Measurements from ENCODE around the gene MIEF1.
A peak's percentile ranks its signal among the peaks of the same experiment; 100 is the strongest.

MIEF1 gene

DNA sequence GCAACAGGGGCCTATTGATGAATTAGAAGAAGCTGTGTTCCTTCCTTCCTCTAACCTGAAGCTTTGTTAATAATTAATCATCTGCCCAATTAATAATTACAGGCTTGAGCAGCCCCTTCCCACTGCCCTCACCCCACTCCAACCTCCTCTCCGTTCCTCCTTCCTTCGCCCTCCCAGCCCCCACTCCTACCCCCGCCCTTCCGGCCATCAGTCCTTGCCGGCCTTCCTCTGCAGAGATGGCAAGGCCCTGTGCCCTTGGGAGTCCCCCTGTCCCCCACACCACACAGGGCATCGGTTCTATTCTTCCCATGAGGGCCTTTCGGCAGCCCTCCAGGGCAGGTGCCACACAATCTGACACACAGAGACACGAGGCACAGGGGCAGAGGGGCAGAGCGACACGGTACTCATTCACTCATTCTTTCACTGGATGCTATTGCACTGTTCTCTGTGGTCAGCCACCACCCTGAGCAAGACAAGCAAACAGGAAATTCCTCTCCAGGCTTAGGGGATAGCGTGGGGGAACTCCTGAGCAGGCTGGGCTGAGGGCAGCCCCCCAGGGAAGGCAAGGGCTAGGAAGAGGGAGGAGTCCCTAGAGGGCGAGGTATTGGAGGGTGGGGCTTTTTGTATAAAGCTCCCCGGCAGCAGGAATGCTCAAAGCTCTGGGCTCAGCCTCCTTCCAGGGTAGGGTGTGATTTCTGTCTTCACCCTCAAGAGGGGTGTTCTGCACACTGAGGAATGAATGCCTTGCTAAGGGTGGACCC lies 30.5 kb upstream of the MIEF1 start:
- no peak for DNase-seq

DNA sequence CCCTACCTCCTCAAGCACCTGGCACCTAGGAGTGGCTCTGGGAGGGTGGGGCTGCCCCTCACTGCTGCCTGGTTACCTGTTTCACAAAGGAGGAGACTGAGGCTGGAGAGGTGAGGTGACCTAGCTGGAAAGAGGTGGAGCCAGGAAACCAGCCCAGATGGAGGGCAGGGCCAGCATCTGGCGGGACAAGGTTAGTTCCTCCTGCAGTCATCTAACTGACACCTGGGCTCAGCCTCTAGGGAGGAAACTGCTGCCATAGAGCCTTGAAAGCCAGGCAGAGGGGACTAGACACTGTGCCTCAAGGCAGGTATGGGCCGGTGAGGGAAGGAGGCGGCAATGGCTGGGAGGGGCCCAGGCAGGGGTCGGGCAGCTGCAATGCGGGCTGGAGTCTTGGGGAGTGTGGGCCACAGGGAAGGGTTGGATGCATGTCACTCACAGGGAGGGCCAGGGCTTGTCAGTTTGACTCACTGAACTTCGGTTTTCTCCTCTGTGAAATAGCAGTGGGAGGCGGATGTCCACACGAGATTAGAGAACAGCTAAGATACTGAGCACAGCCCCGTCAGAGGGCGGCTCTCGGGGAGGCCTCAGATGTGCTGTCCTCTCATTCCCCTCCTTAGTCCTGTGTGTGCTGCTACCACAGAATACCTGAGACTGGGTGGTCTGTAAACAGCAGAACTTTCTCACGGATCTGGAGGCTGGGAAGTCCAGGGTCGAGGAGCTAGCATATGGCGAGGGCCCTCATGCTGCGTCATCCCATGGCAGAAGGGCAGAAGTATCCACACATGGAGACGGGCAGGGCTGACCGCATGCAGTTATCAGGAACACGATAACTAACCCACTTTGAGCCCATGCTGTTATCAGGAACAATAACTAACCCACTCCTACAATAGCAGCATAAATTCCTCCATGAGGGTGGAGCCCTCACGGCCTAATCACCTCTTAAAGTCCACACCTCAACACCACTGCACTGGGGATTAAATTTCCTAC lies 29.2 kb upstream of the MIEF1 start:
- peak; percentile 78 for DNase-seq

DNA sequence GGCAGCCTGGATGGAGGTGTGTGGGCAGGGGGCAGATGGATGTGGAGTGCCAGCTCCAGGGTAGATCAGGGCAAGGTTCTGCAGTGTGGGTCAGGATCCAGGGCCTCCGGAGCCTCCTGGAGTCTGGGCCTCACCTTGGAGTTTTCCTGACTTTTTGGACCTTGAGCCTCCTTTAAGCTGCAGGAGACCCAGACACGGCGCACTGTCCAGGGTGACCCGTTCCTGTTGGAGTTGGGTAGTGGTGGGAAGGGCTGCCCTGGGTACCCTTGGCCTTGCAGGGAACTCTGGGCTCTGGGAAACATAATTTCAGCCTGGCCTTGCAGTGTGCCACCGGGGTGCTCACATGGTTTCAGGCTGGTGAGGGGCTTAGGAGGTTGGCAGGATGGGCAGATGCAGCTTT lies 28.2 kb upstream of the MIEF1 start:
- no peak for DNase-seq

DNA sequence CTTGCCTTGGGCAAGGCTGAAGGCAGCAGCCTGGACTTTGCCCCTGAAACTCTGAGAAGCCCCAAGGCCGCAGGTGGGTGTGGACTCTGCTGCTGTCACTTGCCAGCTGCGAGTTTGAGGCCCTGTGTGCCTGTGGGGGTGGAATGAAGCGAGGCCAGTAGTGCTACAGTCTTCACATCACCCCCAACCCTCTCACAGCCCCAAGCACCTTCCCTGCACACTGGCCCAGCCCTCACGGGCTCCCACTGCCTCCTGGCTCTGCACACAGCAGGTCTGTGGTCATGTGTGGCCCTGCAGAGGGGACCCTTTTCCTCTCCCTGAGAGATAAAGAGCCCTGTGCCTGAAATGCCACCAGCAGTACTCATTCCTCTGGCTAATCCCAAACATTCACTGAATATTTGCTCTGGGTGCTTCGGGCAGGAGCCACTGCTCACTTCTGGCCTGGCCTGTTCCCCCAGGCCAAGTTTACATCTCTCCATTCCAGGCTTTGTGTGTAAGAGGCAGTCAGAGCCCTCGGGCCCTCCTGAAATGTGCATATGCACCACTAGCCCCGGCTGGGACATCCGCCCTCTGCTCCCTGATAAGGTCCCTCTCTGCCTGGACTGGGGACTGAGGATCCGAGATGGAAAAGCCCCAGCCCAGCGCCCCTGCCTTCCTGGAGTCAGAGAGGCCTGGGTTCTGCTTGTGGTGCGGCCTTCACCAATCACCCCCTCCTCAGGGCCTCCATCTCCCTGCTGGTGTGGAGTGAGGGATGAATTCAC lies 27.6 kb upstream of the MIEF1 start:
- no peak for DNase-seq

DNA sequence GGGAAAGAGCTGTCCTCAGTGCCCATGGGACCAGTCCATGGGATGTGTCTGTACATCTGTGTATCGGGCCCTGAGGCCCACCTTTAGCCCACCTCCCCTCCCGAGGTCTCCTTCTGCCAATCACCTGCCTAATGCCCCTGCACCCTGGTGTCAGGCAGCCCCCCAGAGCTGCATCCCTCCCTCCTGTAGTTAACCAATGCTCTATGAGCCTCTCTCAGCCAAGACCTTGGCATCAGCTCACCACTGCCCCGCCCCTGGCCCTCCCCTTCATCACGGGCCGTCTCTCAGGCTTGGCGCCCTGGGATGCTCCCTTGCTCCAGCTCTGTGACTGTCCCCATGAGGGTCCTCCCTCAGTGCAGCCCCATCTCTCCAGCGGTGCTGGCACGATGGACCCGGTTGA lies 26.8 kb upstream of the MIEF1 start:
- no peak for DNase-seq

DNA sequence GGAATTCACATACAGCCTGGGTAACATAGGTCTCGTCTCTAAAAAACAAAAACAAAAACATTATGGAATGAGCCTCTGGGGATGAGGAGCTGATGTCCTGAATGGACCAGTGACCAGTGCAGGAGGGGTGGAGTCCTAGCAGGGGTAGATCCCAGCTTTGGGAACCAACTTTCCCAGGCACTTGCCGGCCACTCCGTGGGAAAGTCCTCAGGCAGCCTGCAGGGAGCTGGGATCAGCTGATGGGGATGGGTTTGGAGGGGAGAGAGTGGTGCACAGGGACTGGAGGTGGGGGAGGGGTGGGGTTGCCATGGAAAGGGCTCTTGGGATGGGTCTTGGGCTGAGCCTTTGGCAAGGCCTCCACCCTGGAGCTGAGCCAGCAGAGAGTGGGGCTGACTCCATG lies 26.2 kb upstream of the MIEF1 start:
- no peak for DNase-seq

DNA sequence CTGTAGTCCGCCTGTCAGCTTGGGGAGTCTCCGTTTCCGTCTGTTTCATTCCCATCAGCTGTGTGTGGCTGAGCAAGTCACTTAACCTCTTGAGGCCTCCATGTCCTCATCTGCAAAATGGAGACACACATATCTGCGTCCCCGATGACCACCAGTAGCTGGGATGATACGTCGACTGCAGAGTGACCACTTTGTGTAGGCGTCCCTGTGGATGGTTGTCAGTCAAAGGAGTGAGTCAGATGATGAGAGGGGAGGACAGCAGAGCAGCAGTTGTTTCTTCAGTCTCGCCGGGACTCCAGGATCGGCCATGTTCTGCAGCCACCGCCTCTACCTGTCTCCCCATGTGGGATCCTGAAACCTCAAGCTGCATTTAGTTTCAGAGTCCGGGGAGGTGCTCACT lies 25.4 kb upstream of the MIEF1 start:
- DNase-seq = no peak

DNA sequence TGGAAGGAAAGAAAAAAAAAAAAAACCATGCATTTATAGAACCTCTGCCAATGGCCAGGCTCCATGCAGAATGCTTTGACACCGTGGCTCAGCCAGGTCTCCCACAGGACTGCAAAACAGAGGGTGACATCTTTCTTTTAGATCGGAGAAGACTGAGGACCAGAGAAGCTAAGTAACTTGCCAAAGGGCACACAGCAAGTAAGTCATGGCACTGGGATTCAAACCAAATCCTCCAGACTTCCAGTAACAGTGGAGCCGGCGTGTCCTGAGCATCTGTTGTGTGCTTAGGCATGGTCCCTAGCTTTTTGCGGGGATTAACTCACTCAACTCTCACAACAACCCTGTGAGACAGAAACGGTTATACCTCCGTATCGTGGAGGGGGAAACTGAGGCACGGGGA lies 24.5 kb upstream of the MIEF1 start:
- DNase-seq = no peak

DNA sequence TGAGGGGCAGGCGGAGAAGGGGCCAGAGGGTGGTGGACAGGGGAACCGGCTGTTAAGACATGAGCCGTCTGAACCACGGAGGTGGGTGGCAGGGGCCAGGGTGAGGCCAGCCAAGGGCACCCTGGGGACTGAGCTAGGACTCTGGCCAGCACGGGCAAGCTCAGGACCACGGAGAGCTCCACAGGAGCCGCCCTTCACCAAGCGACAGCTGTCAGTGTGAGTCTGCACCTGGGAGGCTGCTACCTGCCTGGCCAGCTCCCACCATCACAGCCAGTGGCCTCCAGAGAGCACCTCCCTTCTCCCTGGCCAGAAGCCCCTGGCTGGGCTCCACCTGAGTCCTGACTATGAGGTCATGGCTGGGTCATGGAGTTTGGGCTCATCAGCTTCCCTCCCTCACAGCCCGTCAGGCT lies 23.6 kb upstream of the MIEF1 start:
- DNase-seq = peak; percentile 63

DNA sequence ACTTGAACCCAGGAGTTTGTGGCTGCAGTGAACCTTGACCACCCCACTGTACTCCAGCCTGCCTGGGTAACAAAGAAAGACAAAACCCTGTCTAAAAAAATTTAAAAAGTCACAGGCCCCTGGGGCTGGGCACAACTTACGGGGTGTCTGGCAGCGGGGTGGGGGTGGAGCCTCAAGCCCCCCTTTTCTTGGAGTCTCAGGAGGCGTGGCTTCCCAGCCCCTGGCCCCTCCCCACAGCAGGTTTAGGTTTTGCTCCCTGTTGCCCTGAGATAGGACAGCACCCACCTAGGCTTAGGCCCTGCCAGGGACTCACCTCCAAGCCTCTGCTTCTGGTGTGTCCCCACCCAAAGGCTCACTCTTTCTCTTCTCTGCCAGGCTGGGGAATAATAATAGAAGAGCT lies 22.8 kb upstream of the MIEF1 start:
- DNase-seq = no peak

DNA sequence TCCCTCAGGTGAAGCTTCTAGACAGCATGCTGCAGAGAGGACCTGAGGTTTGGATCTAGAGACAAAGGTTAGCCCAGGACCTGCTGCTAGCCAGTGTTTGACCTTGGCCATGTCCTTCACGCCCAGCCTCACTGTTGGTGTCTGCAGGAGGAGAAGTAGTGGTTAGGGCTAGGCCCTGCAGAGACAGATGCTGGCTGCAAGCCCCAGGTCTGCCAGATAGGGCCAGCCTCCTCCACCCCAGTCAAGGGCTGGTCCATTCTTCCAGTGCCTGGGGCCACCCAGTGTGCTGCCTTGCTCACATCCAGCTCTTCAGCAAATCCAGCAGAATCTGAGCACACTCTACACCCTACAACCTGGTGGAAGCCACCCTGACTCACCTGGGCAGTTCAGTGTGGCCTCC lies 21.5 kb upstream of the MIEF1 start:
- DNase-seq = no peak

DNA sequence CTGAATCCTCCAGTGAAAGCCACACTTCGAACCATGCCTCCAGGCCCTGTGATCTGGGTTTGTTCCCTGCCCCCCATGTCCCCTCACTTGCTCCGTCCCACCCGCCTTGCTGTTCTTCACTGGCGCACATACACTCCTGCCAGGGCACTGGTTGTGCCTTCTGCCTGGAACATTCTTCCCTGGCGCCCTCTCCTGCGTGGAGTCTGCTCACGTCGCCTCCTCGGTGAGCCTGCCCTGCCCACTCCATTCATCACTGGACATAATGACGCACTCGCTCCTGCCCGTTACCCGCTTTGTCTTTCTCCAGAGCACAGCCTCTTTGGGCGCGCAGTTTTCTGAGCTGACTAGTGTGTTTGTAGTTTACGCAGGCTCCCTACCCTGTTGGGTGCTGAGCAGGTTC lies 21.0 kb upstream of the MIEF1 start:
- DNase-seq = no peak

DNA sequence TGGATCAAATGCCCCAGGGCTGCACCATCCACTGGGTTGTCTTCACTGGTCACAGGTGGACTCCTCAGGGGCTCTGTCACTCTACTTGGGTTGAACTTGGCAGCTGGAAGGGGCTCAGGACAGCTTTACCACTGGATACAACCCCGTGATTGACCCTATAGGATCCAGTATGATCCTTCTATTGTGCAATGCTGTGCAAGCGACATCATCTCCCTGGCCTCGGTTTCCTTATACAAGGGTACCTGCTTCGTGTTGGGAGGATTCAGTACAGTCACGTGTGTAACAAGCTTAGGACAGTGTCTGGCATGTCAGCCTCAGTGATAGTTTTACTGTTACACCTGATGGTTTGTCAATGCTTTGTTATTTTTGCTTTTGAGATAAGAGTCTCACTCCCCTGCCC lies 20.5 kb upstream of the MIEF1 start:
- no peak for DNase-seq

DNA sequence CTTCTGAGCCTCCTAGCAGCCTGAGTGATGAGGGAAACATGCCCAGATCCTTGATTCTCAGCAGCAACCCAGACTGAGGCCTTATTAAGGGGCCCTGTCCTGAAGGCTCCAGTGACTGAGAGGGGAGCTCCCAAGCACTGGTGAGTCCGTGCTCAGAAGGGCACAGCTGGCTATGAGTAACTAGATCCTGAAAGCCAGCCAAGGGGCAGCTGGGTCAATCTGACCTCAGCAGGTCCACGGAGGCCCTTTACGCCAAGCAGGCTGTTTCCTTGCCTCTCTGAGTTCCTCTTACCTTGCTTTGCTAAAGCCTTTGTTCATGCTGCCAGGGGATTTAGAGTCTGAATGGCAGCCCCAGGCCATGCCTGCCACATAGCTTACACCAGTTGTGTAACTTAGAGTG lies 19.3 kb upstream of the MIEF1 start:
- peak; percentile 30 for DNase-seq

DNA sequence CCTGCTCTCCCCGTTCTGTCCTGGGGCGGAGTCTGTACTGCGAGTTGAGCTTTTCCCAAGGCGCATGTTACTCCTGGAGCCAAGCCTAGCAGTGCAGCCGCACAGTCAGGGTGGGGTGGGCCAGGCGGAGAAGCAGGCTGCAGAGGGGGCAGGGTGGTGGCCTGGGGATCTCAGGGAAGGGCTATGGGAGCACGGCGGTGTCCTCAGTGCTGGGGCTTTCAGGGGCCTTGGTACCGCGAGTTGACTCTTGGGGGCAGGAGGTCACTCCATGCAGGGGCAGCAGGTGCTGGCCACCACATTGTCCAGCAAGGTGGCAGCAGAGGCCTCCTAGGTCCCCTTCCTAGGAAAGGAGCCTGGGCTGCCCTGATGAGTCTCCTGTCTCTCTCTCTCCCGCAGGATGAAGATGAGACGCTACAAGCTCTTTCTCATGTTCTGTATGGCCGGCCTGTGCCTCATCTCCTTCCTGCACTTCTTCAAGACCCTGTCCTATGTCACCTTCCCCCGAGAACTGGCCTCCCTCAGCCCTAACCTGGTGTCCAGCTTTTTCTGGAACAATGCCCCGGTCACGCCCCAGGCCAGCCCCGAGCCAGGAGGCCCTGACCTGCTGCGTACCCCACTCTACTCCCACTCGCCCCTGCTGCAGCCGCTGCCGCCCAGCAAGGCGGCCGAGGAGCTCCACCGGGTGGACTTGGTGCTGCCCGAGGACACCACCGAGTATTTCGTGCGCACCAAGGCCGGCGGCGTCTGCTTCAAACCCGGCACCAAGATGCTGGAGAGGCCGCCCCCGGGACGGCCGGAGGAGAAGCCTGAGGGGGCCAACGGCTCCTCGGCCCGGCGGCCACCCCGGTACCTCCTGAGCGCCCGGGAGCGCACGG lies 14.9 kb upstream of the MIEF1 start:
- DNase-seq = no peak

DNA sequence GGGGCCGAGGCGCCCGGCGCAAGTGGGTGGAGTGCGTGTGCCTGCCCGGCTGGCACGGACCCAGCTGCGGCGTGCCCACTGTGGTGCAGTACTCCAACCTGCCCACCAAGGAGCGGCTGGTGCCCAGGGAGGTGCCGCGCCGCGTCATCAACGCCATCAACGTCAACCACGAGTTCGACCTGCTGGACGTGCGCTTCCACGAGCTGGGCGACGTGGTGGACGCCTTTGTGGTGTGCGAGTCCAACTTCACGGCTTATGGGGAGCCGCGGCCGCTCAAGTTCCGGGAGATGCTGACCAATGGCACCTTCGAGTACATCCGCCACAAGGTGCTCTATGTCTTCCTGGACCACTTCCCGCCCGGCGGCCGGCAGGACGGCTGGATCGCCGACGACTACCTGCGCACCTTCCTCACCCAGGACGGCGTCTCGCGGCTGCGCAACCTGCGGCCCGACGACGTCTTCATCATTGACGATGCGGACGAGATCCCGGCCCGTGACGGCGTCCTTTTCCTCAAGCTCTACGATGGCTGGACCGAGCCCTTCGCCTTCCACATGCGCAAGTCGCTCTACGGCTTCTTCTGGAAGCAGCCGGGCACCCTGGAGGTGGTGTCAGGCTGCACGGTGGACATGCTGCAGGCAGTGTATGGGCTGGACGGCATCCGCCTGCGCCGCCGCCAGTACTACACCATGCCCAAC lies 14.1 kb upstream of the MIEF1 start:
- DNase-seq = no peak

DNA sequence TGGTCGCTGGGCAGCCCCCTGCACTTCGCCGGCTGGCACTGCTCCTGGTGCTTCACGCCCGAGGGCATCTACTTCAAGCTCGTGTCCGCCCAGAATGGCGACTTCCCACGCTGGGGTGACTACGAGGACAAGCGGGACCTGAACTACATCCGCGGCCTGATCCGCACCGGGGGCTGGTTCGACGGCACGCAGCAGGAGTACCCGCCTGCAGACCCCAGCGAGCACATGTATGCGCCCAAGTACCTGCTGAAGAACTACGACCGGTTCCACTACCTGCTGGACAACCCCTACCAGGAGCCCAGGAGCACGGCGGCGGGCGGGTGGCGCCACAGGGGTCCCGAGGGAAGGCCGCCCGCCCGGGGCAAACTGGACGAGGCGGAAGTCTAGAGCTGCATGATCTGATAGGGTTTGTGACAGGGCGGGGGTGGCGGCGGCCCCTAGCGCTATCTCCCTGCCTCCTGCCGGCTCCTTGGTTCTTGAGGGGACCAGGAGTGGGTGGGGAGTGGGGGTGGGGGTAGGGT lies 13.5 kb upstream of the MIEF1 start:
- no peak for DNase-seq

DNA sequence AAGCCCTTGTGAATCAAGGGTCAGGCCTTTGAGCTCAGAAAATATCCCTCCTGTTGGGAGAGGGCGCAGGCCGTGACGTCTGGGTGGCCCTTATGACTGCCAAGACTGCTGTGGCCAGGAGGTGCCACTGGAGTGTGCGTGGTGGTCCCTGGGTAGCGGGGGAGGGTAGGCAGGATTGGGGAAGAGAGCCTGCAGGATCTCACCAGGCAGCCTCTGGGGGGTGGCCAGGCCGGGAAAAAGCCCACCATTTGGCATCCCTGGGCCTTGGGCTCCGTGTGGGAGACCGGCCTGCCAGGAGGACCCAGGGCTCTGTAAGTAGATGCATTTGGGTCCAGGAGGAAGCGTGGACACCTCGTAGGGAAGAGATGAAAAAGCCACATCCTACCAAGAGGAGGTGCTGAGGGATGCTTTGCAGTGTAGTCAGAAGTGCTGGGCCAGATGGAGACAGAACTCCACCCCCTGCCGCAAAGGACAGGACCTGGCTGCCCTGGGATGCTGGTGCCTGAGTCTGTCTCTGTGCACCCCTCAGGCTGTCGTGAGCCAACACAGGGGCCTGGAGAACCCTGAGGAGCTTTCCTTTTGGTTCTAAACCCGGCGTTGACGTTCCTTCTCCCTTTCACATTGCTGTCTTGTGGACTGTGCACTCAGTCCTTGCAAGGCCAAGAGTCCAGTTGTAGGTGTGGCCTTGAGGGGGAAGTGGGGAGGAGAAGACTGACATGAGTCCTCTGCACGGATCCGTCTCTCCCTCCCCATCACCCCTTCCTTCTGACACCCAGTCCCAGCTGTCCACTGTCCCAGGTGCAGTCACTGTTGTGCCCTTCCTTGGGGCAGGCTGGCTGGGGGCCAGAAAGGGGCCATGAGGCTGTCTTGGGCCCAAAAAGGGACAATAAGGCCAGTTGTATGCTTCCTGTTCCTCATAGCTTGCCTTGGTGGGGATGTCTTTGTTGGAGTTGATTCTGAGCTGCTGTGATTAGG lies 12.7 kb upstream of the MIEF1 start:
- peak; percentile 48 for DNase-seq

DNA sequence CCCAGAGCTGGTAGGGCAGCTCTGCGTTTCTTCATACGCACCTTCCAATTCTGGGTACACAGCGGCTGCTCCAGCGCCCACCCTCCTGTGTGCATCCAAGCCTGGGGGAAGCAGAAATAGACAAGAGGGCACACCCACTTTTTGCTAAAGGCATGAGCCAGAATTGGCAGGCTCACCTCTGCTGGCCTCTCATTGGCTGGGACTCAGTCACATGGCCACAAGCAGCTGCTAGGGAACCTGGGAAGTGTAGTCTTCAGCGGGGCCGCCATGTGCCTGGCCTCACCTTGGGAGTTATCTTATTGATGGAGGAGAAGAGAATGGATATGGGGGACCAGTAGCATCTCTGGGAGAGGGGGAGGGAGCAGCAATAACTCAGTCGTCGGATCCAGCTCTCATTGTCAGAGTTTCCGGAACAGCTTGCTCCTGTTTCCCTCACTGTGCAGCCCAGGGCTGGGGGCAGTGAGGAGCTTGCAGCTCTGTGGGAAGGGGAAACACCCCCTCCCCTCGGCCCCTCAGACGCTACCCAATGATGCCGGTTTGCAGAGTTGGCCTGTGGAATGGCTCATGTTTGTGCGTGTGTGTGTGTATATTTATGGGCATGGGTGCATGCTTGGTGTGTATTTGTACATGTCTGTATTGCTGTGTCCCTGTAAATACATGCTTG lies 11.8 kb upstream of the MIEF1 start:
- peak; percentile 90 for DNase-seq

Data from RPMI8226 (cell line).